GM23248 (cell line): ENCODE measurements around the gene FOXE1.

Source experiments
- EZH2 ChIP-seq: fragments of 200-600 bp; sonication (generic); IDR thresholded peaks from 2 replicates; pipeline ENCODE4 v1.6.1; 2018; ENCODE audit warnings: antibody characterized with exemption, mild to moderate bottlenecking; ENCODE audit not compliant: insufficient read depth, poor library complexity, severe bottlenecking
- EZH2phosphoT487 ChIP-seq: fragments of 200-600 bp; sonication (generic); IDR thresholded peaks from 2 replicates; pipeline ENCODE4 v1.6.1; 2018; ENCODE audit warnings: antibody characterized with exemption, moderate library complexity, mild to moderate bottlenecking, low read depth; ENCODE audit not compliant: insufficient read depth

DNA sequence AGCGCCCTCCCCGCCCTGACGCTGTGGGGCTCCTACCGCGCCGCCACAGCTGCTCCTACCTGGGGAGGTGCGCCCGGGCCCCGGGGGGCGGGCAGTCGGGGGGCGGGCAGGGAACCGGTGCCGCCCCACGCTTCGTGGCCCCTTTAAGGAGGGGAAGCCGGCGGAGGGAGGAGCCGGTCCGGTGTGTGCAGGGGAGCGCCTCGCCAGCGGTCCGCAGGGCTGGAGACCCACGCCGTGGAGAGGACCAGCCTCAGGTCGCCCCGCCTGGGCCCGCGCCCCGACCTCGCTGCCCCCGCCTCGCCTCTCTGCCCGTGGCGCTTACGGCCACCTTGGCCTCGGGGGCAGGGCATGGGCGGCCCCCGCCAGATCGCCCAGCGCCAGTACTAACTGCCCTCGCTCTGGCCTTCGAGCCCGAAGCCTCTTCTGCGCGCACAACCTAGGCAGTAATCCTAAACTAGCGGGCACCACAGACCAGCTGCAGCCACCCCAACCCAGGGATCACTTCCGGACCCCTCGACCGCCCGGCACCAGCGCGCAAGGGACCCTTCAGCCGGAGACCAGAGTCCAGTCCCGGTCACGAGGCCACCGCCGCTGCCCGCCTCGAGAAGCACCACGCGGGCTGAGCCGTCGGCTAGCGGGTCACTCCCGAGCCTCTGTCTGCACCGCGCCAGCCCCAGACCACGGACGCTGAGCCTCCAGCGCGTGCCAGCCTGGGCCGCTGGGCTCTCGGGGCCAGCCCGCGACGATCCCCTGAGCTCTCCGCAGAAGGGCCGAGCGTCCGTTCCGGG lies at the start of gene FOXE1:
- TF ChIP-seq EZH2phosphoT487 (no peak), EZH2 (no peak)
